Calu3 (cell line): Measurements from ENCODE around the gene PLXNA1. TPM values are rescaled to one million over a fixed set of nuclear protein-coding genes. Genes with fewer than 3 reads are reported as not detected.

Source experiments
- Bru-seq: library from RNA; stranded (reverse); fragments of 400-500 nt; gene quantifications from one replicate; lab custom pipeline; 2021; lab: Mats Ljungman, UMichigan
- BruChase-seq, 2 experiments: library from RNA; stranded (reverse); fragments of 400-500 nt; gene quantifications; one replicate each; lab custom pipeline; 2021; lab: Mats Ljungman, UMichigan
- BruUV-seq: library from RNA; stranded (reverse); fragments of 400-500 nt; replicated peaks from 2 replicates; lab custom pipeline; 2021; lab: Mats Ljungman, UMichigan
- CTCF ChIA-PET: fragments of 300-600 bp; sonication (Branson Sonifier 250); formaldehyde crosslinking; loops from one replicate; lab custom pipeline; 2022; ENCODE audit warnings: antibody characterized with exemption; lab: Charles Lee
- DNase-seq: peaks from one replicate; pipeline ENCODE4 v3.0.0; 2022
- H3K27ac Mint-ChIP-seq: one replicate; pipeline ENCODE4 v1.8.0; 2022; ENCODE audit warnings: mixed read lengths; ENCODE audit not compliant: unreplicated experiment
- H3K27me3 Mint-ChIP-seq: one replicate; pipeline ENCODE4 v1.8.0; 2022; ENCODE audit warnings: mixed read lengths; ENCODE audit not compliant: unreplicated experiment
- H3K36me3 Mint-ChIP-seq: one replicate; pipeline ENCODE4 v1.8.0; 2022; ENCODE audit warnings: mild to moderate bottlenecking, moderate library complexity, mixed read lengths; ENCODE audit not compliant: insufficient read depth, unreplicated experiment
- H3K4me1 Mint-ChIP-seq: one replicate; pipeline ENCODE4 v1.8.0; 2022; ENCODE audit warnings: mild to moderate bottlenecking, low read depth, mixed read lengths; ENCODE audit not compliant: unreplicated experiment
- H3K4me3 Mint-ChIP-seq: one replicate; pipeline ENCODE4 v1.8.0; 2022; ENCODE audit warnings: mild to moderate bottlenecking, low read depth, moderate library complexity, mixed read lengths; ENCODE audit not compliant: unreplicated experiment
- H3K9me3 Mint-ChIP-seq: one replicate; pipeline ENCODE4 v1.8.0; 2022; ENCODE audit warnings: low read depth, mixed read lengths; ENCODE audit not compliant: unreplicated experiment
- intact Hi-C: fragments of 100-400 bp; cut with micrococcal nuclease; formaldehyde crosslinking; loops from one replicate; pipeline ENCODE4 v1.10.0; 2022; ENCODE audit not compliant: unreplicated experiment
- long read RNA-seq: library from polyadenylated mRNA; stranded (forward); transcript quantifications from one replicate; pipeline ENCODE4 v2.0.0, GENCODE V29; 2022
- total RNA-seq: library from RNA; stranded (reverse); gene quantifications from 2 replicates; pipeline ENCODE4 v1.2.3, GENCODE V29; 2022
- TF ChIP-seq, protein P1 (sequence below): fragments of 200-600 bp; IDR thresholded peaks from one replicate; pipeline ENCODE4 v1.8.0; 2022; ENCODE audit warnings: antibody characterized with exemption; ENCODE audit not compliant: unreplicated experiment

Gene PLXNA1
- total RNA-seq, result 81.1 and 84.3 TPM in 2 replicates
- percentile 58 among the genes with signal in this experiment for Bru-seq, nascent RNA
- BruChase-seq, experiment 1, labeled RNA remaining after a 6-hour chase, result percentile 86 among the genes with signal in this experiment
- percentile 84 among the genes with signal in this experiment for BruChase-seq, experiment 2, labeled RNA remaining after a 2-hour chase
- long read RNA-seq, full-length matches to known transcripts, result 1 of 136 reads
- long read RNA-seq, partial matches to known transcripts, result 129 of 136 reads
- long read RNA-seq, other reads (novel, unspliced or antisense), result 6 of 136 reads

DNA sequence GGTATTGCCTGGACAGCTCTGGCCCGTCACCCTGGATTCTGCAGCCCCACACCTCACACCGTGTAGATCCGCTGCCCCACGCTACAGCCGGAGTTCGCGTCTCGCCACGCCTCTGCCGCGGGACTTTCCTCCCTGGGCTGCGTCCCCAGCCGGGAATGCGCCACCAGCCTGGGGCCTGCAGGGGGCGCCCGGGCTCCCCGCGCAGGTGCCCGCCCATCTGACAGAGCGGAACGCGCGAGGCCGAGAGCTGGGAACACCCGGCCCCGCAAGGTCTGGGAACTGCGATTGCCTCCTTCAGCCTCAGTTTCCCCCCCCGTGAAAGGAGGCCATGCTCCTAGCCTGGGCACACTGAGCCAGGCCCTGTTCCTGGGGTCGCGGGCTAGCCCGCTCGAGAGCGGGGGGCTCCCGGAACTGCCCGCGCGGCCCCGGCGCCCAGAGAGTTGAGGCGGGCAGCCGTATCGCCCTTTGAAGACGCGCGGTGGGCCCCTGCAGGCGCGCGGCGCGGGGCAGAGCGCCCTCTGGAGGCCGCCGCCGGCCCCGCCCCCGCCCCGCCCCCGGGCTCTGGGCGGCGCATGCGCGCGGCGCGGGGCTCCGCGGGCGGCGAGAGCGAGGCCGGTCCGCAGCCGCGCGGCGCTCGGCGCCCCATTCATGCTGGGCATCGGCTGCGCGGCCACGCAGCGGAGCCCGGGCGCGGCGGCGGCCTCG lies at the start of gene PLXNA1:
Gene PLXNA1 (plus strand): TSS at position 645 of the 705 bp plus-strand sequence. CDS start 5,479 bp downstream, outside the sequence.
- H3K4me1 Mint-ChIP-seq, result peaks cover 25% of the 10 kb centered on the region
- peaks cover 32% of the 10 kb centered on the region for H3K27me3 Mint-ChIP-seq
- H3K27ac Mint-ChIP-seq, result no peak within 1 kb of the TSS
- intact Hi-C loops, result loop anchor here (1.0 to 10.0 kb wide), 4 partner anchors 192 to 475 kb away; no protein-coding TSS in a partner anchor
- TF ChIP-seq, protein P1, sequence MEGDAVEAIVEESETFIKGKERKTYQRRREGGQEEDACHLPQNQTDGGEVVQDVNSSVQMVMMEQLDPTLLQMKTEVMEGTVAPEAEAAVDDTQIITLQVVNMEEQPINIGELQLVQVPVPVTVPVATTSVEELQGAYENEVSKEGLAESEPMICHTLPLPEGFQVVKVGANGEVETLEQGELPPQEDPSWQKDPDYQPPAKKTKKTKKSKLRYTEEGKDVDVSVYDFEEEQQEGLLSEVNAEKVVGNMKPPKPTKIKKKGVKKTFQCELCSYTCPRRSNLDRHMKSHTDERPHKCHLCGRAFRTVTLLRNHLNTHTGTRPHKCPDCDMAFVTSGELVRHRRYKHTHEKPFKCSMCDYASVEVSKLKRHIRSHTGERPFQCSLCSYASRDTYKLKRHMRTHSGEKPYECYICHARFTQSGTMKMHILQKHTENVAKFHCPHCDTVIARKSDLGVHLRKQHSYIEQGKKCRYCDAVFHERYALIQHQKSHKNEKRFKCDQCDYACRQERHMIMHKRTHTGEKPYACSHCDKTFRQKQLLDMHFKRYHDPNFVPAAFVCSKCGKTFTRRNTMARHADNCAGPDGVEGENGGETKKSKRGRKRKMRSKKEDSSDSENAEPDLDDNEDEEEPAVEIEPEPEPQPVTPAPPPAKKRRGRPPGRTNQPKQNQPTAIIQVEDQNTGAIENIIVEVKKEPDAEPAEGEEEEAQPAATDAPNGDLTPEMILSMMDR, result peak; percentile 99
- BruUV-seq, result no TSS peak
- peak within 1 kb of the TSS; percentile 75 for H3K4me3 Mint-ChIP-seq
- peak; percentile 91 for DNase-seq
- H3K9me3 Mint-ChIP-seq, result no peaks in the 10 kb centered on the region
- CTCF ChIA-PET, result interaction anchor here (0.9 to 3.3 kb wide), 8 partner anchors 66 to 473 kb away, joined by 3 to 17 read pairs (median 4); no protein-coding TSS in a partner anchor
- H3K36me3 Mint-ChIP-seq, result peaks cover 41% of the 10 kb centered on the region

DNA sequence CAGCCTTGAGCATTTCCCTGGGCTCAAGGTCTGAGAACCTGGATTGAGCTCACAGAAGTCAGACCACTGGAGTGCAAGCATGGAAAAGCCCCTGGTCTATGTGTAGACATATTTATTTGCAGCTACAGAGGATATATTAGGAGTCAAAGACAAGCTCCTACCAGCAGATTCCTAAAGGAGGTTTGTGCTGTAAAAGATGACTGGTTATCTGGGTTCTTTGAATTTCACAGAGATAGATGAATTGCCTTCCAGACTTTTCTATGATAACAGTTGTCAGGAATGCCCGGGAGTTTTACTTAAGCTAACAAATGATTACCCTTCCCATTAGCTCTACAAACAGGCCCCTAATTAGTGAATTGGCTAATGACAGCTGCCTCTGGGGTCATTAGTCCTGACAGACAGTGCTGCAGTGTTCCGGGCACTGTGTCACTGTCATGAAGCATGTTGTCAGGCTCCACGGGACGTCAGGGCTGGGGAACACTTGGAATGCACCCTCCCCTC lies 48.8 kb upstream of the PLXNA1 start:
- CTCF ChIA-PET, result interaction anchor here (1.0 kb wide), 1 partner anchor 13 kb away, joined by 4 read pairs; no protein-coding TSS in a partner anchor
- no TSS peak for BruUV-seq
- H3K9me3 Mint-ChIP-seq, result no peaks in the 10 kb centered on the region
- H3K27me3 Mint-ChIP-seq, result no peaks in the 10 kb centered on the region
- H3K4me3 Mint-ChIP-seq, result no peak overlapping the region
- H3K27ac Mint-ChIP-seq, result no peak overlapping the region
- no peak for DNase-seq
- TF ChIP-seq, protein P1, result no peak
- no peaks in the 10 kb centered on the region for H3K4me1 Mint-ChIP-seq
- intact Hi-C loops, result no loop called here
- H3K36me3 Mint-ChIP-seq, result no peaks in the 10 kb centered on the region

DNA sequence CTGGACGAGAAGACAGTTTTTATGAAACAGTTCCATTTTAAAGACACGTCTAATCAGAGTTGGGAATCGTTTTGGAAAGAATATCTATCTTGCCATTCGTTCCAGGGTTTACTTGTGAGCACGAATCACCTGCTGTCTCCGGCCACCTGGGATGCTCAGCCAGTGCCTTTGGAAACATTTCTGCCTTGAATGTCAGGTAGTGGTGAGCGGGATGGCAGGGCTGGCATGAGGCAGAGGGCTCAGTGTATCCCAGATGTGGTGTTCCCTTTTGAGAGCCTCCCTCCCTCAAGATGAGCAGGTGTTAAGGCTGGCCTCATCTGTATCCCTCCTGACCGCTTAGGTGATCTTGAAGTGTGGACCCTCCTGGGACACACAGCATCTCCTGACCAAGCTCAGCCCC lies 47.9 kb upstream of the PLXNA1 start:
- intact Hi-C loops, result no loop called here
- BruUV-seq, result no TSS peak
- Mint-ChIP-seq H3K36me3 (no peaks in the 10 kb centered on the region), H3K27me3 (no peaks in the 10 kb centered on the region), H3K4me1 (no peaks in the 10 kb centered on the region), H3K4me3 (no peak overlapping the region), H3K27ac (no peak overlapping the region), H3K9me3 (no peaks in the 10 kb centered on the region)
- CTCF ChIA-PET, result no interaction called here
- DNase-seq, result no peak
- TF ChIP-seq, protein P1, result no peak

GRCh38 chr3:126935756-126936509 lies 47.0 kb upstream of the PLXNA1 start:
- intact Hi-C loops, result no loop called here
- no peak for DNase-seq
- Mint-ChIP-seq H3K27me3 (no peaks in the 10 kb centered on the region), H3K9me3 (no peaks in the 10 kb centered on the region), H3K4me1 (no peaks in the 10 kb centered on the region), H3K4me3 (no peak overlapping the region), H3K36me3 (no peaks in the 10 kb centered on the region), H3K27ac (no peak overlapping the region)
- BruUV-seq, result no TSS peak
- TF ChIP-seq, protein P1, result no peak
- CTCF ChIA-PET, result interaction anchor here (1.0 kb wide), 1 partner anchor 368 kb away, joined by 10 read pairs; no protein-coding TSS in a partner anchor
